IMR-90 (cell line): ENCODE data around the gene NDOR1.

Source experiments
- CEBPB ChIP-seq: IDR thresholded peaks from 2 replicates; pipeline ENCODE4 v1.6.1; 2012; ENCODE audit warnings: low read depth, low read length, improper control_type of control experiment
- MAFK ChIP-seq: IDR thresholded peaks from 2 replicates; pipeline ENCODE4 v1.6.1; 2012; ENCODE audit warnings: low read depth, low read length, improper control_type of control experiment
- RCOR1 ChIP-seq: IDR thresholded peaks from 2 replicates; pipeline ENCODE4 v1.6.1; 2012; ENCODE audit warnings: mild to moderate bottlenecking, low read length, improper control_type of control experiment; ENCODE audit not compliant: insufficient replicate concordance

DNA sequence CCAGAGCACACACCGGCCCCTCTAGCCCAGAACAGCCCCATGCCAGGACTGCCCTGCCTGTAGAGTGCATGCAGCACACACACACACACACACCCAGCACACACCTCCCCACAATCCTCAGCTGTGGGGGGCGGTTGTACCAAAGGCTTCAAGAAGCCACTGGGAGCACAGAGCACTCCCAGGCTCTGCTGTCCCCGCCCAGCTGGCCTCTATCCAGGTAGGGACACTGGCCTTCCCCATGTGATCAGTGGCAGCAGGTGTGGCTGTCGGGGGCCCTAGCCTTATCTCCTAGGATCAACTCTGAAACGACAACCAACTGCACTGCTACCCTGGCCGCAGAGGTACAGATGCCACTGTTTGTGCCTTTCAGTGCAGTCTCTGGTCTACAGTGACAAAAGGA, 19.1 kb upstream of the NDOR1 start:
- TF ChIP-seq CEBPB (no peak), RCOR1 (no peak), MAFK (no peak)
